ENCODE measurements around the gene SMOC1.
A peak's percentile ranks its signal among the peaks of the same experiment; 100 is the strongest.

The SMOC1 gene

GRCh38 chr14:70034257-70034656 lies 155.0 kb downstream of the SMOC1 start:
- no peak overlapping the region for H3K4ac ChIP-seq (ENCODE audit: low read length)
- no peak overlapping the region for H3K9ac ChIP-seq (ENCODE audit: low read depth, low read length, poor library complexity)
- no peak overlapping the region for H3K4me3 ChIP-seq (ENCODE audit: low read length in 2 of 2)
- DNase-seq (ENCODE audit: low spot score) = no peak
- no peak overlapping the region for H2BK120ac ChIP-seq (ENCODE audit: low read depth, low read length)
- no CpG with 5 or more reads among the region's 3 CpGs for WGBS, 2 donors (ENCODE audit: extremely low coverage in 2 of 2, insufficient read length in 2 of 2, insufficient replicate concordance in 1 of 2)
- H2AK5ac ChIP-seq (ENCODE audit: low read depth, low read length) = no peak overlapping the region
- H2BK12ac ChIP-seq (ENCODE audit: low read length) = no peak overlapping the region
- H3K4me2 ChIP-seq (ENCODE audit: insufficient read depth, low read length, poor library complexity, severe bottlenecking) = no peak overlapping the region
- H3K79me1 ChIP-seq (ENCODE audit: low read depth, low read length) = no peaks in the 10 kb centered on the region
- no peaks in the 10 kb centered on the region for H3K9me3 ChIP-seq (replicated peaks in 1 of 2; ENCODE audit: control insufficient read depth in 2 of 2, insufficient read depth in 1 of 2, low read depth in 1 of 2, low read length in 2 of 2)
- no peak overlapping the region for H3K18ac ChIP-seq (ENCODE audit: low read length)
- no peak overlapping the region for H4K91ac ChIP-seq (ENCODE audit: low read depth, low read length, poor library complexity)
- no peaks in the 10 kb centered on the region for H3K27me3 ChIP-seq (ENCODE audit: control insufficient read depth in 3 of 3, insufficient read depth in 3 of 3, low read depth in 1 of 3, low read length in 3 of 3)
- H4K8ac ChIP-seq (ENCODE audit: low read depth, low read length) = no peak overlapping the region
- H3K36me3 ChIP-seq (replicated peaks in 1 of 2; ENCODE audit: control insufficient read depth in 2 of 2, insufficient read depth in 2 of 2, low read length in 2 of 2) = peaks cover 11 to 39% of the 10 kb centered on the region in 2 donors
- H3K4me1 ChIP-seq (ENCODE audit: control insufficient read depth in 2 of 2, insufficient read depth in 1 of 2, low read depth in 1 of 2, low read length in 2 of 2) = peaks cover 0 to 13% of the 10 kb centered on the region in 2 donors
- H3K23ac ChIP-seq (ENCODE audit: low read depth, low read length, poor library complexity) = no peak overlapping the region
- H3K14ac ChIP-seq (ENCODE audit: low read length) = no peak overlapping the region
- H3K27ac ChIP-seq (replicated peaks; ENCODE audit: low read length) = peak overlapping the region; percentile 19
- H2AFZ ChIP-seq (ENCODE audit: low read length) = no peak overlapping the region
- no peak overlapping the region for H2BK5ac ChIP-seq (ENCODE audit: low read length)
- no peak overlapping the region for H2BK15ac ChIP-seq (ENCODE audit: low read length)

GRCh38 chr14:70036665-70037064 lies 157.4 kb downstream of the SMOC1 start:
- H3K27me3 ChIP-seq (ENCODE audit: control insufficient read depth in 3 of 3, insufficient read depth in 3 of 3, low read depth in 1 of 3, low read length in 3 of 3) = peaks cover 0 to 2% (median 0%) of the 10 kb centered on the region in 3 experiments
- H2BK120ac ChIP-seq (ENCODE audit: low read depth, low read length) = no peak overlapping the region
- no peaks in the 10 kb centered on the region for H3K79me1 ChIP-seq (ENCODE audit: low read depth, low read length)
- H3K4me1 ChIP-seq (ENCODE audit: control insufficient read depth in 2 of 2, insufficient read depth in 1 of 2, low read depth in 1 of 2, low read length in 2 of 2) = peaks cover 0 to 13% of the 10 kb centered on the region in 2 donors
- H2AK5ac ChIP-seq (ENCODE audit: low read depth, low read length) = no peak overlapping the region
- H3K23ac ChIP-seq (ENCODE audit: low read depth, low read length, poor library complexity) = no peak overlapping the region
- no peak overlapping the region for H2BK5ac ChIP-seq (ENCODE audit: low read length)
- DNase-seq (ENCODE audit: low spot score) = peak; percentile 27
- H2BK12ac ChIP-seq (ENCODE audit: low read length) = no peak overlapping the region
- no CpG with 5 or more reads among the region's 1 CpG for WGBS, 2 donors (ENCODE audit: extremely low coverage in 2 of 2, insufficient read length in 2 of 2, insufficient replicate concordance in 1 of 2)
- no peak overlapping the region for H3K14ac ChIP-seq (ENCODE audit: low read length)
- no peak overlapping the region for H3K9ac ChIP-seq (ENCODE audit: low read depth, low read length, poor library complexity)
- H3K36me3 ChIP-seq (replicated peaks in 1 of 2; ENCODE audit: control insufficient read depth in 2 of 2, insufficient read depth in 2 of 2, low read length in 2 of 2) = peaks cover 2 to 15% of the 10 kb centered on the region in 2 donors
- no peak overlapping the region for H2BK15ac ChIP-seq (ENCODE audit: low read length)
- no peak overlapping the region for H4K8ac ChIP-seq (ENCODE audit: low read depth, low read length)
- H3K4ac ChIP-seq (ENCODE audit: low read length) = no peak overlapping the region
- no peak overlapping the region for H3K4me3 ChIP-seq (ENCODE audit: low read length in 2 of 2)
- no peak overlapping the region for H4K91ac ChIP-seq (ENCODE audit: low read depth, low read length, poor library complexity)
- no peak overlapping the region for H3K27ac ChIP-seq (replicated peaks; ENCODE audit: low read length)
- H3K9me3 ChIP-seq (replicated peaks in 1 of 2; ENCODE audit: control insufficient read depth in 2 of 2, insufficient read depth in 1 of 2, low read depth in 1 of 2, low read length in 2 of 2) = no peaks in the 10 kb centered on the region
- H3K4me2 ChIP-seq (ENCODE audit: insufficient read depth, low read length, poor library complexity, severe bottlenecking) = no peak overlapping the region
- H3K18ac ChIP-seq (ENCODE audit: low read length) = no peak overlapping the region
- no peak overlapping the region for H2AFZ ChIP-seq (ENCODE audit: low read length)

- Histone ChIP-seq H3K4me3 (ENCODE audit: low read length in 2 of 2) (no peak overlapping the region), H3K79me1 (ENCODE audit: low read depth, low read length) (no peaks in the 10 kb centered on the region), H3K9ac (ENCODE audit: low read depth, low read length, poor library complexity) (no peak overlapping the region), H3K4me2 (ENCODE audit: insufficient read depth, low read length, poor library complexity, severe bottlenecking) (no peak overlapping the region), H2AFZ (ENCODE audit: low read length) (no peak overlapping the region), H3K36me3 (replicated peaks in 1 of 2; ENCODE audit: control insufficient read depth in 2 of 2, insufficient read depth in 2 of 2, low read length in 2 of 2) (no peaks in the 10 kb centered on the region), H3K23ac (ENCODE audit: low read depth, low read length, poor library complexity) (no peak overlapping the region), H2AK5ac (ENCODE audit: low read depth, low read length) (no peak overlapping the region), H3K18ac (ENCODE audit: low read length) (no peak overlapping the region), H2BK120ac (ENCODE audit: low read depth, low read length) (no peak overlapping the region), H4K8ac (ENCODE audit: low read depth, low read length) (no peak overlapping the region), H2BK15ac (ENCODE audit: low read length) (no peak overlapping the region), H2BK12ac (ENCODE audit: low read length) (no peak overlapping the region), H3K4ac (ENCODE audit: low read length) (no peak overlapping the region), H4K91ac (ENCODE audit: low read depth, low read length, poor library complexity) (no peak overlapping the region), H2BK5ac (ENCODE audit: low read length) (no peak overlapping the region), H3K9me3 (replicated peaks in 1 of 2; ENCODE audit: control insufficient read depth in 2 of 2, insufficient read depth in 1 of 2, low read depth in 1 of 2, low read length in 2 of 2) (no peaks in the 10 kb centered on the region), H3K27ac (replicated peaks; ENCODE audit: low read length) (no peak overlapping the region), H3K27me3 (ENCODE audit: control insufficient read depth in 3 of 3, insufficient read depth in 3 of 3, low read depth in 1 of 3, low read length in 3 of 3) (peaks cover 0 to 13% (median 0%) of the 10 kb centered on the region in 3 experiments), H3K4me1 (ENCODE audit: control insufficient read depth in 2 of 2, insufficient read depth in 1 of 2, low read depth in 1 of 2, low read length in 2 of 2) (peaks cover 0 to 2% of the 10 kb centered on the region in 2 donors), H3K14ac (ENCODE audit: low read length) (no peak overlapping the region)
- WGBS, 2 donors (ENCODE audit: extremely low coverage in 2 of 2, insufficient read length in 2 of 2, insufficient replicate concordance in 1 of 2) = no CpG with 5 or more reads among the region's 2 CpGs
- DNase-seq (ENCODE audit: low spot score) = no peak
Measured at GRCh38 chr14:70043001-70043400, 163.8 kb downstream of the SMOC1 start.

- Histone ChIP-seq H4K8ac (ENCODE audit: low read depth, low read length) (no peak overlapping the region), H2BK120ac (ENCODE audit: low read depth, low read length) (no peak overlapping the region), H2AFZ (ENCODE audit: low read length) (no peak overlapping the region), H3K23ac (ENCODE audit: low read depth, low read length, poor library complexity) (no peak overlapping the region), H3K4me2 (ENCODE audit: insufficient read depth, low read length, poor library complexity, severe bottlenecking) (no peak overlapping the region), H3K18ac (ENCODE audit: low read length) (no peak overlapping the region), H3K9ac (ENCODE audit: low read depth, low read length, poor library complexity) (no peak overlapping the region), H3K4me1 (ENCODE audit: control insufficient read depth in 2 of 2, insufficient read depth in 1 of 2, low read depth in 1 of 2, low read length in 2 of 2) (peaks cover 2 to 12% of the 10 kb centered on the region in 2 donors), H3K27ac (replicated peaks; ENCODE audit: low read length) (no peak overlapping the region), H2BK5ac (ENCODE audit: low read length) (no peak overlapping the region), H3K4me3 (ENCODE audit: low read length in 2 of 2) (no peak overlapping the region), H3K4ac (ENCODE audit: low read length) (no peak overlapping the region), H3K27me3 (ENCODE audit: control insufficient read depth in 3 of 3, insufficient read depth in 3 of 3, low read depth in 1 of 3, low read length in 3 of 3) (peaks cover 0 to 11% (median 0%) of the 10 kb centered on the region in 3 experiments), H2BK12ac (ENCODE audit: low read length) (no peak overlapping the region), H4K91ac (ENCODE audit: low read depth, low read length, poor library complexity) (no peak overlapping the region), H3K14ac (ENCODE audit: low read length) (no peak overlapping the region), H3K9me3 (replicated peaks in 1 of 2; ENCODE audit: control insufficient read depth in 2 of 2, insufficient read depth in 1 of 2, low read depth in 1 of 2, low read length in 2 of 2) (no peaks in the 10 kb centered on the region), H2AK5ac (ENCODE audit: low read depth, low read length) (no peak overlapping the region), H2BK15ac (ENCODE audit: low read length) (no peak overlapping the region), H3K79me1 (ENCODE audit: low read depth, low read length) (no peaks in the 10 kb centered on the region), H3K36me3 (replicated peaks in 1 of 2; ENCODE audit: control insufficient read depth in 2 of 2, insufficient read depth in 2 of 2, low read length in 2 of 2) (no peaks in the 10 kb centered on the region)
- DNase-seq (ENCODE audit: low spot score) = no peak
- WGBS, 2 donors (ENCODE audit: extremely low coverage in 2 of 2, insufficient read length in 2 of 2, insufficient replicate concordance in 1 of 2) = no CpG with 5 or more reads among the region's 4 CpGs
Measured at GRCh38 chr14:70045310-70045709, 166.1 kb downstream of the SMOC1 start.

All from neuronal stem cell (in vitro differentiated cells).